HepG2 (cell line): Measurements from ENCODE around the gene LCAT. TPM values are rescaled to one million over a fixed set of nuclear protein-coding genes. Genes with fewer than 3 reads are reported as not detected.
A peak's percentile ranks its signal among the peaks of the same experiment; 100 is the strongest.

Experiments
- CBX2 ChIP-seq, 2 experiments: fragments of 200-600 bp in 1 of 2; sonication (generic); formaldehyde crosslinking in 1 of 2; IDR thresholded peaks; 2 replicates each; pipeline versions ENCODE4 v1.7.0 to v1.8.1; 2018 to 2022; ENCODE audit warnings: low read depth in 2 of 2, low read length in 1 of 2, mild to moderate bottlenecking in 1 of 2, missing genetic modification reagents in 1 of 2
- CERS6 ChIP-seq: sonication (generic); formaldehyde crosslinking; IDR thresholded peaks from 2 replicates; pipeline ENCODE4 v1.5.0; 2020; ENCODE audit warnings: missing genetic modification reagents
- DDIT3 ChIP-seq: sonication (generic); formaldehyde crosslinking; IDR thresholded peaks from 2 replicates; pipeline ENCODE4 v1.4.0; 2020; ENCODE audit warnings: mild to moderate bottlenecking, missing genetic modification reagents
- GABPB1 ChIP-seq: IDR thresholded peaks from 2 replicates; pipeline ENCODE4 v1.6.1; 2016; ENCODE audit warnings: mild to moderate bottlenecking, missing genetic modification reagents, moderate library complexity, missing compliant biosample characterization
- GTF3A ChIP-seq: sonication (generic); formaldehyde crosslinking; conservative IDR thresholded peaks from 2 replicates; pipeline ENCODE4 v1.4.0; 2020; ENCODE audit warnings: mild to moderate bottlenecking, missing genetic modification reagents
- HNRNPH1 ChIP-seq: fragments of 200-400 bp; formaldehyde crosslinking; optimal IDR thresholded peaks from 2 replicates; pipeline ENCODE3; 2017; ENCODE audit warnings: mild to moderate bottlenecking, low read depth, low read length
- HOXD1 ChIP-seq: sonication (generic); formaldehyde crosslinking; IDR thresholded peaks from 2 replicates; pipeline ENCODE4 v1.5.0; 2020; ENCODE audit warnings: missing genetic modification reagents
- JUN ChIP-seq: sonication (generic); formaldehyde crosslinking; IDR thresholded peaks from 2 replicates; pipeline ENCODE4 v1.4.0; 2020; ENCODE audit warnings: mild to moderate bottlenecking, missing genetic modification reagents
- MAFF ChIP-seq: IDR thresholded peaks from 2 replicates; pipeline ENCODE4 v1.6.1; 2011; ENCODE audit warnings: low read depth, low read length, improper control_type of control experiment
- MED13 ChIP-seq: sonication (generic); formaldehyde crosslinking; IDR thresholded peaks from 2 replicates; pipeline ENCODE4 v1.5.0; 2020; ENCODE audit warnings: missing genetic modification reagents
- PCBP2 ChIP-seq: fragments of 200-400 bp; formaldehyde crosslinking; optimal IDR thresholded peaks from 2 replicates; pipeline ENCODE3; 2018; ENCODE audit warnings: low read length, low read depth; ENCODE audit not compliant: poor library complexity, severe bottlenecking
- PRDM4 ChIP-seq: sonication (generic); formaldehyde crosslinking; IDR thresholded peaks from 2 replicates; pipeline ENCODE4 v1.9.0; 2021; ENCODE audit warnings: missing genetic modification reagents, borderline replicate concordance
- PRPF4 ChIP-seq: fragments of 200-400 bp; formaldehyde crosslinking; IDR thresholded peaks from 2 replicates; pipeline ENCODE4 v1.6.1; 2016; ENCODE audit warnings: low read length, low read depth; ENCODE audit not compliant: poor library complexity, severe bottlenecking
- ZFP37 ChIP-seq: sonication (generic); formaldehyde crosslinking; IDR thresholded peaks from 2 replicates; pipeline ENCODE4 v1.4.0; 2020; ENCODE audit warnings: missing genetic modification reagents, borderline replicate concordance
- ZNF142 ChIP-seq: sonication (generic); formaldehyde crosslinking; IDR thresholded peaks from 2 replicates; pipeline ENCODE4 v1.4.0; 2020; ENCODE audit warnings: missing genetic modification reagents
- ZNF274 ChIP-seq: sonication (generic); formaldehyde crosslinking; IDR thresholded peaks from 2 replicates; pipeline ENCODE4 v1.5.1; 2020; ENCODE audit warnings: mild to moderate bottlenecking, missing genetic modification reagents
- ZNF614 ChIP-seq: IDR thresholded peaks from 2 replicates; pipeline ENCODE4 v1.6.1; 2018; ENCODE audit warnings: missing biosample characterization, missing genetic modification reagents, inconsistent platforms, borderline replicate concordance
- ZNF75D ChIP-seq: sonication (generic); formaldehyde crosslinking; IDR thresholded peaks from 2 replicates; pipeline ENCODE4 v1.8.1; 2023; ENCODE audit warnings: missing genetic modification reagents, mild to moderate bottlenecking, borderline replicate concordance
- polyA plus RNA-seq, 8 experiments: library from polyadenylated mRNA; depleted of rRNA in 3 of 8; stranded (reverse) in 7 of 8; unstranded in 1 of 8; fragments of >200 nt; fragmentation: Illumina TruSeq in 4 of 8; extraction: Trizol in 4 of 8; gene quantifications; 2 replicates each; pipeline versions ENCODE4 v1.2.1 to v1.2.3, GENCODE V29; 2011 to 2016; ENCODE audit warnings: low read depth in 4 of 8, missing spikeins in 1 of 8, mixed read lengths in 1 of 8; ENCODE audit not compliant: insufficient read depth in 1 of 8
- total RNA-seq, 5 experiments: library from RNA; depleted of rRNA; stranded (reverse); fragments of >200 nt; fragmentation: Illumina TruSeq; extraction: Trizol; gene quantifications; 2 replicates each; pipeline ENCODE4 v1.2.3, GENCODE V29; 2016; ENCODE audit warnings: low read depth in 1 of 5

The LCAT gene
- total and polyA plus RNA-seq, 2 of the 13 experiments (the other 11 are each of a cell fraction or from before 2014, with no cell fraction given), result 36.1 to 38.9 TPM

GRCh38 chr16:67892899-67893742, 50.8 kb downstream of the LCAT start, which contains the start of gene PSKH1 (continued):
- TF ChIP-seq DDIT3 (CRISPR knock-in tag) (no peak), ZNF142 (peak; percentile 61; the same call in 1 of the 2 replicates), ZNF614 (no peak; the same call in 1 of the 2 replicates), GTF3A (CRISPR knock-in tag) (no peak; the same call in 1 of the 2 replicates), HNRNPH1 (no peak), ZFP37 (CRISPR knock-in tag) (peak; percentile 34; the same call in 1 of the 2 replicates), CERS6 (CRISPR knock-in tag) (peak; percentile 85; the same call in 1 of the 2 replicates), PCBP2 (no peak), ZNF75D (no peak), MAFF (no peak), PRPF4 (no peak), HOXD1 (CRISPR knock-in tag) (peak; percentile 92), JUN (CRISPR knock-in tag) (no peak), MED13 (peak; percentile 70; the same call in 1 of the 2 replicates), PRDM4 (CRISPR knock-in tag) (no peak), GABPB1 (CRISPR knock-in tag) (peak; percentile 70), ZNF274 (CRISPR knock-in tag) (no peak; the same call in 1 of the 2 replicates), CBX2 (IDR thresholded peaks at IDR 0.05; ENCODE audit: low read depth, low read length) (no peak), CBX2 (CRISPR knock-in tag; IDR thresholded peaks at IDR 0.05; ENCODE audit: low read depth) (no peak)
